ENCODE results near the gene ZNF524.

GRCh38 chr19:55615543-55616394 lies 15.7 kb downstream of the ZNF524 start:
- no peak for TF ChIP-seq CTCF (IDR thresholded peaks at IDR 0.05; ENCODE audit: low read length)
- no peak for TF ChIP-seq EZH2 (optimal IDR thresholded peaks at IDR 0.05; ENCODE audit: low read depth, low read length)
